LNCaP clone FGC (cell line): ENCODE results near the gene COX7B.
"Not testable (repeated sequence)": the region's sequence is repeated elsewhere in the genome, so short reads cannot be mapped to it uniquely, and the experiment has no call there.

Experiments
- DNase-seq: peaks from one replicate; pipeline ENCODE4 v3.0.0-alpha.2; 2011; ENCODE audit warnings: low read depth
- H3K4me3 ChIP-seq: 2 replicates; pipeline ENCODE4 v1.5.1; 2011; ENCODE audit warnings: mild to moderate bottlenecking, low read depth, low read length, control low read depth
- TF ChIP-seq, protein P1 (sequence below): IDR thresholded peaks from 2 replicates; pipeline ENCODE4 v1.5.1; 2012; ENCODE audit warnings: mild to moderate bottlenecking; ENCODE audit not compliant: control insufficient read depth, insufficient read depth; ENCODE audit errors: extremely low read depth

Gene COX7B

DNA sequence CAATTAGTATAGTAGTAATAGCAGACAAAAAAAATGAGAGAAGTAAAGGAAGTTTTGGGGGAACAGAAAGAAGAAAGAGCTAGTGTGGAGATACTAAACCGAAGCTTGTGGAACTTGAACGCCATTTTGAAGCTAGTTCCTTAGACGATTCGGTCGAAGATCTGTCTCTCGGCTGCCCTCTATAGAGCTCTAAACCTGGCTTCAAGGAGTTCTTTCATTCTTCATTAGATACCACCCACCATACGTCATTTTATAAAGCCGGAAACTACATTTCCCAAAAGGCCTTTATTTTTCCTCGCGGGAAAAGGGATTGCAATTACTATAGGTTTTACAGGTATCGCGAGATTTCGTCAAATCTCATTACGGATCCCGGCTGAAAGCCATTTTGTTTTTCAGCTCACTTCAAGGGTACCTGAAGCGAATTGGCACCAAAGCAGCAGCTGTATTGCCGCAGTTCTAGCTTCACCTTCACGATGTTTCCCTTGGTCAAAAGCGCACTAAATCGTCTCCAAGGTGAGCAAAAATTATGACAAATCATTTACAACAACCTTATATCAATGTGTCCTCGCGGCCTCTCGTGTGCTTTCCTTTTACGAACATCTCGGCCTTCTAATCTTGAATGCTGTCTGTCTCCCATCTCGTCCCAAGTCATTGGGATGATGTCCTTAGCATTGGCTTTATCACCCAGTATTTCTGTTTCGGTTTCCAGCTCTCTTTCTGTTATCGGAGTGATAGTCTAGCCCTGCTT lies at the start of gene COX7B:
Gene COX7B (plus strand): TSS at position 388 of the 748 bp plus-strand sequence. CDS start 86 bp downstream, at position 474.
- peak; percentile 95 for DNase-seq

GRCh38 chrX:77875372-77875771 lies 23.9 kb upstream of the COX7B start:
- DNase-seq: no peak
- TF ChIP-seq, protein P1, sequence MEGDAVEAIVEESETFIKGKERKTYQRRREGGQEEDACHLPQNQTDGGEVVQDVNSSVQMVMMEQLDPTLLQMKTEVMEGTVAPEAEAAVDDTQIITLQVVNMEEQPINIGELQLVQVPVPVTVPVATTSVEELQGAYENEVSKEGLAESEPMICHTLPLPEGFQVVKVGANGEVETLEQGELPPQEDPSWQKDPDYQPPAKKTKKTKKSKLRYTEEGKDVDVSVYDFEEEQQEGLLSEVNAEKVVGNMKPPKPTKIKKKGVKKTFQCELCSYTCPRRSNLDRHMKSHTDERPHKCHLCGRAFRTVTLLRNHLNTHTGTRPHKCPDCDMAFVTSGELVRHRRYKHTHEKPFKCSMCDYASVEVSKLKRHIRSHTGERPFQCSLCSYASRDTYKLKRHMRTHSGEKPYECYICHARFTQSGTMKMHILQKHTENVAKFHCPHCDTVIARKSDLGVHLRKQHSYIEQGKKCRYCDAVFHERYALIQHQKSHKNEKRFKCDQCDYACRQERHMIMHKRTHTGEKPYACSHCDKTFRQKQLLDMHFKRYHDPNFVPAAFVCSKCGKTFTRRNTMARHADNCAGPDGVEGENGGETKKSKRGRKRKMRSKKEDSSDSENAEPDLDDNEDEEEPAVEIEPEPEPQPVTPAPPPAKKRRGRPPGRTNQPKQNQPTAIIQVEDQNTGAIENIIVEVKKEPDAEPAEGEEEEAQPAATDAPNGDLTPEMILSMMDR: no peak
- H3K4me3 ChIP-seq: no peak overlapping the region

More for the DNA sequence above, at the start of gene COX7B:
- peak within 1 kb of the TSS; percentile 71 for H3K4me3 ChIP-seq
- TF ChIP-seq, protein P1: peak; percentile 42

DNA sequence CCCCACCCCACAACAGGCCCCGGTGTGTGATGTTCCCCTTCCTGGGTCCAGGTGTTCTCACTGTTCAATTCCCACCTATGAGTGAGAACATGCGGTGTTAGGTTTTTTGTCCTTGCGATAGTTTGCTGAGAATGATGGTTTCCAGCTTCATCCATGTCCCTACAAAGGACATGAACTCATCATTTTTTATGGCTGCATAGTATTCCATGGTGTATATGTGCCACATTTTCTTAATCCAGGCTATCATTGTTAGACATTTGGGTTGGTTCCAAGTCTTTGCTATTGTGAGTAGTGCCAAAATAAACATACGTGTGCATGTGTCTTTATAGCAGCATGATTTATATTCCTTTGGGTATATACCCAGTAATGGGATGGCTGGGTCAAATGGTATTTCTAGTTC lies 17.9 kb upstream of the COX7B start:
- H3K4me3 ChIP-seq, DNase-seq: not testable (repeated sequence)

DNA sequence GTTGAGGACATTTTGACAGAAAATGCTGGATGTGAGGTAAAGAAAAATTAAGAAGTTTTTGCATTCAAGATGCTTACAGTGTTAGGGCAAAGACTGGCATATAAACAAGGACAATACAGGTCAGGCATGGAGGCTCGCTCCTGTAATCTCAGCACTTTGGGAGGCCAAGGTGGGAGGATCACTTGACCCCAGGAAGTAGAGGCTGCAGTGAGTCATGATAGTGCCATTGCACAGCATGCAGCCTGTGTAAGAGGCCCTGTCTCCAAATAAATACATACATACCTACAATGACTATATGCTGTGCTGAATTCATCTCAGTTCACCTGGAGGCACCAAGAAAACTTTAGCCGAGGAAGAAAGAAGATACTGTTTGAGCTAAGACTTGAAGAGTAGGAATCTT lies 6.4 kb upstream of the COX7B start:
- H3K4me3 ChIP-seq: no peak overlapping the region
- no peak for DNase-seq
- TF ChIP-seq, protein P1: no peak

DNA sequence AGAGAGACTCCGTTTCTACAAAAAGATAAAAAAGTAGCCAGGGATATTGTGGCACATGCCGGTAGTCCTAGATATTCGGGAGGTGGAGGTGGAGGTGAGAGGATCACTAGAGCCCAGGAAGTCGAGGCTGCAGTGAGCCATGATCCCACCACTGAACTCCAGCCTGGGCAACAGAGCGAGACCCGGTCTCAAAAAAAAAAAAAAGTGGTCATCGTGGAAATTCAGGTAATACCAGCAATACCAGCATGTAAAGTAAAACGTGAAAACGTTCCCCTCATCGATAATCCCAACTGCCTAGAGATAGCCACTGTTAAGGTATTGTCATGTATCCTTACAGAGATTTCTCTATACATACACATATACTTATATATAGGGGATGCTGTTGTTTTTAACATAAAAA lies 5.6 kb upstream of the COX7B start:
- no peak for DNase-seq
- H3K4me3 ChIP-seq: peak overlapping the region; percentile 76
- TF ChIP-seq, protein P1: no peak

DNA sequence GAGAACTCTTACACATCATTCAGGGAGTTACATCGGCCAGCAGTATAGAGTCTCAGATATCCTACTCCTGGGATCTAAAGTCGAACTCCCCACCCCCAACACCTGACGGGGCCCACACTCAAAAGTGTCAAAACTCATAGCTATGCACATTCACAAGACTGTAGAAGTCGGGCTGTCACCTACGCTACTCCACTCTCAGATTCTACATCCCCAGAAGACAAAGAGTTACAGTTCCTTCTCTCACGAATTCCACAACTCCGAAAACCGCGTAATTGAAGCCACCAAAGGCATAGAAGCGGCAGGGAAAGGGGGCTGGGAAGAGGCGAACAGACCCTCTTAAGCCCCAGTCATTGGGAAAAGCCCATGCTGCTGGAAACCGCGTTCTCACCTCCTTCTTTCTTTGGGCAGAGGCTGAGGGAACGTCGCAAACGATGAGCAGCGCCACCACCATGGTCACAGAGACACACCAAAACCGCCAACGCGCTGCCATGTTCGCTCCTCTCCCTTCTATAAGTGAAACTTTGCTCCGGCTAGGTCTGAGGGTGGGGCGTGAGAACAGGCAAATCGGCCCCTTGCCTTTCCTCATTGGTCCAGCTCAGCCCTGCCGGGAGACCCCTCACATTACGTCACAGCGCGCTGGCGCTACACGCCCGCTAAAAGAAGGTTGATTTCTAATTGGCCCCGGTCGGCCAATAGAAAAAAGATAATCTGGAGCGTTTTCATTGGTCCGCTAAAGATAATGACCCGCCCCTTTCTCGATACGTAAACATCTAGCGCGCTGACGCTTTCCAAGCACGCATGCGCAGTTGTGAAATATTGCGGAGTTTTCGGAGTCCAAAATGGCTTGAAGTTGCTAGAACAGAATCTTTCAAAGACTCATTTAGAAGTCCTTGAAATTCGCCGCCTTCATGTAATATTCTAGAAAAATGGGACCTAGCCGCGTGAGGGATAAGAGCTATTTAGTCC lies 4.1 kb upstream of the COX7B start, which contains the start of gene MAGT1:
Gene MAGT1 (minus strand): TSS at position 515 of the 966 bp plus-strand sequence. CDS start 25 bp downstream, at position 490.
- DNase-seq: peak; percentile 92
- TF ChIP-seq, protein P1: no peak
- peak within 1 kb of the TSS; percentile 76 for H3K4me3 ChIP-seq

DNA sequence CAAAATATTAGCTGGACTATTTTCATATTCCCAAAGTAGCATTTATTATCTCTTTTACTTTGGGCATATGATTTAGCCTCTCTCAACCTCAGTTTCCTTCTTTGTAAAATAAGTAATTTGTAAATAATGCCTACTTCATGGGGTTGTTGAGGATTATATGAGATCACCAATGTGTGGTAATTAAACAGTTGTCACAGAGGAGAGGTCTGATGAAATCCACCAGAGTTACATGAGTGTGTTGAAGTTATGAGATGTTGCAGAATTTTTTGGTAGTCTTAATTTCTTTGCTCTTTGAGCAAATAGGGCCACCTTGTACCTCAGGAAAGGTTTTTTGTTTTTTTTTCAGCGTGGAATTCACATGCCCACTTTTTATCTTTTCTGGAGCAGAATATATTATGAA lies 1.4 kb downstream of the COX7B start:
- no peak for DNase-seq
- TF ChIP-seq, protein P1: no peak
- peak overlapping the region; percentile 71 for H3K4me3 ChIP-seq
